ENCODE measurements around the gene EPG5.

The EPG5 gene

GRCh38 chr18:45801416-45802004, 165.6 kb downstream of the EPG5 start:
- ATAC-seq: no peak
- TF ChIP-seq, protein P1, sequence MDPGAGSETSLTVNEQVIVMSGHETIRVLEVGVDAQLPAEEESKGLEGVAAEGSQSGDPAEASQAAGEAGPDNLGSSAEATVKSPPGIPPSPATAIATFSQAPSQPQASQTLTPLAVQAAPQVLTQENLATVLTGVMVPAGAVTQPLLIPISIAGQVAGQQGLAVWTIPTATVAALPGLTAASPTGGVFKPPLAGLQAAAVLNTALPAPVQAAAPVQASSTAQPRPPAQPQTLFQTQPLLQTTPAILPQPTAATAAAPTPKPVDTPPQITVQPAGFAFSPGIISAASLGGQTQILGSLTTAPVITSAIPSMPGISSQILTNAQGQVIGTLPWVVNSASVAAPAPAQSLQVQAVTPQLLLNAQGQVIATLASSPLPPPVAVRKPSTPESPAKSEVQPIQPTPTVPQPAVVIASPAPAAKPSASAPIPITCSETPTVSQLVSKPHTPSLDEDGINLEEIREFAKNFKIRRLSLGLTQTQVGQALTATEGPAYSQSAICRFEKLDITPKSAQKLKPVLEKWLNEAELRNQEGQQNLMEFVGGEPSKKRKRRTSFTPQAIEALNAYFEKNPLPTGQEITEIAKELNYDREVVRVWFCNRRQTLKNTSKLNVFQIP (CRISPR knock-in tag; IDR thresholded peaks at IDR 0.05; ENCODE audit: borderline replicate concordance, low read depth): no peak
- TF ChIP-seq ARNTL (CRISPR knock-in tag; IDR thresholded peaks at IDR 0.05; ENCODE audit: borderline replicate concordance, low read depth) (no peak), CSDC2 (CRISPR knock-in tag; IDR thresholded peaks at IDR 0.05) (no peak), TSHZ2 (CRISPR knock-in tag; IDR thresholded peaks at IDR 0.05) (no peak), RARB (CRISPR knock-in tag; IDR thresholded peaks at IDR 0.05) (no peak), ISL1 (CRISPR knock-in tag; IDR thresholded peaks at IDR 0.05) (no peak), ZFP30 (CRISPR knock-in tag; IDR thresholded peaks at IDR 0.05) (no peak), TOX (CRISPR knock-in tag; IDR thresholded peaks at IDR 0.05; ENCODE audit: borderline replicate concordance) (no peak), ZNF565 (CRISPR knock-in tag; conservative IDR thresholded peaks at IDR 0.05; ENCODE audit: low read depth) (no peak), CREB5 (CRISPR knock-in tag; IDR thresholded peaks at IDR 0.05; ENCODE audit: low read depth) (no peak), ZNF70 (CRISPR knock-in tag; IDR thresholded peaks at IDR 0.05) (no peak), PPARA (CRISPR knock-in tag; IDR thresholded peaks at IDR 0.05; ENCODE audit: borderline replicate concordance) (no peak), ZC3H10 (CRISPR knock-in tag; IDR thresholded peaks at IDR 0.05) (no peak), GLIS3 (CRISPR knock-in tag; IDR thresholded peaks at IDR 0.05) (no peak), SNAI2 (CRISPR knock-in tag; IDR thresholded peaks at IDR 0.05) (no peak), OSR1 (CRISPR knock-in tag; IDR thresholded peaks at IDR 0.05) (no peak), ZFP3 (CRISPR knock-in tag; IDR thresholded peaks at IDR 0.05) (no peak)
- TF ChIP-seq, protein P2, sequence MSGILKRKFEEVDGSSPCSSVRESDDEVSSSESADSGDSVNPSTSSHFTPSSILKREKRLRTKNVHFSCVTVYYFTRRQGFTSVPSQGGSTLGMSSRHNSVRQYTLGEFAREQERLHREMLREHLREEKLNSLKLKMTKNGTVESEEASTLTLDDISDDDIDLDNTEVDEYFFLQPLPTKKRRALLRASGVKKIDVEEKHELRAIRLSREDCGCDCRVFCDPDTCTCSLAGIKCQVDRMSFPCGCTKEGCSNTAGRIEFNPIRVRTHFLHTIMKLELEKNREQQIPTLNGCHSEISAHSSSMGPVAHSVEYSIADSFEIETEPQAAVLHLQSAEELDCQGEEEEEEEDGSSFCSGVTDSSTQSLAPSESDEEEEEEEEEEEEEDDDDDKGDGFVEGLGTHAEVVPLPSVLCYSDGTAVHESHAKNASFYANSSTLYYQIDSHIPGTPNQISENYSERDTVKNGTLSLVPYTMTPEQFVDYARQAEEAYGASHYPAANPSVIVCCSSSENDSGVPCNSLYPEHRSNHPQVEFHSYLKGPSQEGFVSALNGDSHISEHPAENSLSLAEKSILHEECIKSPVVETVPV (CRISPR knock-in tag; IDR thresholded peaks at IDR 0.05): no peak

All from SK-N-SH treated with all-trans-retinoic acid at 6 μM for 48 hours (cell line).